ENCODE data around the gene EBLN2.

The EBLN2 gene

DNA sequence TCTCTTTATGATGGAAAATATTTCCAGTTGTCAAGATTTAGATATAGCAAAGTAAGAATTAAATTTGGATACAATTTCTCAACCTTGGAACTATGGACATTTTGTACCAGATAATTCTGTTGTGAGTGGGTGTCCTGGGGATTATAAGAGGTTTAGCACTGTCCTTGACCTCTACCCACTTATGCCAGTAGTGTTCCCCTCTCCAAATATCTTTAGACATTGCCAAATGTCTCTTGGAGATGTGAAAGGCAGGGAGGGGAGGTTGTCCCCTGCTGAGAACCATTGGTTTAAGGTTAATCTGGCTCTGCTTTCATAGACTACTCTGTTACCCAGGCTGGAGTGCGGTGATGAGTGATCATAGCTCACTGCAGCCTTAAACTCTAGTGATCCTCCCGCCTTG lies at the start of gene EBLN2:
Gene EBLN2, plus strand, starts transcription at position 244 of the 400 bp plus-strand sequence. CDS start 423 bp downstream, outside the sequence.
- no peak for DNase-seq (ENCODE audit: low read depth)

- DNase-seq (ENCODE audit: low read depth) = no peak
Measured at GRCh38 chr3:73018298-73018697, 43.2 kb upstream of the EBLN2 start.

- no peak for DNase-seq (ENCODE audit: low read depth)
Measured at GRCh38 chr3:73018790-73019441, 42.5 kb upstream of the EBLN2 start.

DNA sequence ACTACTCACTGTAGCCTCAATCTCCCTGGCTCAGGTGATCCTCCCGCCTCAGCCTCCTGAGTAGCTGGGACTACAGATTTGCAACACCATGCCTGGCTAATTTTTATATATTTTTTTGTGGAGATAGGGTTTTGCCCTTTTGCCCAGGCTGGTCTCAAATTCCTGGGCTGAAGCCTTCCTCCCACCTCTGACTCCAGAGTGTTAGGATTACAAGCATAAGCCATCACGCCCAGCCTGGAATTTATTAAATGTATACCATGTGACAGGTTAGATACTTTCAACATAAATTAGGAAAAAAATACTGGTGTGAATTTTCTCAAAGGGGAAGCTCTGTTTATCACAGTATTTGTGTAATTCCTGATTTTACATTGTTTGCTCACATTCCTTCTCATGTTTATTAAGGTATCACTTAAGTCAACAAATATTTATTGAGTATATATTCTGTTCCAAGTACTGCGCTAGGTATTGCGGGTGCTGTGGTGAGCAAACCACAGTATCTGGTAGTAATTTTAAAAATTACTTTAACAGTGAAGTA lies 40.1 kb upstream of the EBLN2 start:
- no peak for DNase-seq (ENCODE audit: low read depth)

- DNase-seq (ENCODE audit: low read depth) = no peak
Measured at GRCh38 chr3:73024836-73025235, 36.6 kb upstream of the EBLN2 start.

DNA sequence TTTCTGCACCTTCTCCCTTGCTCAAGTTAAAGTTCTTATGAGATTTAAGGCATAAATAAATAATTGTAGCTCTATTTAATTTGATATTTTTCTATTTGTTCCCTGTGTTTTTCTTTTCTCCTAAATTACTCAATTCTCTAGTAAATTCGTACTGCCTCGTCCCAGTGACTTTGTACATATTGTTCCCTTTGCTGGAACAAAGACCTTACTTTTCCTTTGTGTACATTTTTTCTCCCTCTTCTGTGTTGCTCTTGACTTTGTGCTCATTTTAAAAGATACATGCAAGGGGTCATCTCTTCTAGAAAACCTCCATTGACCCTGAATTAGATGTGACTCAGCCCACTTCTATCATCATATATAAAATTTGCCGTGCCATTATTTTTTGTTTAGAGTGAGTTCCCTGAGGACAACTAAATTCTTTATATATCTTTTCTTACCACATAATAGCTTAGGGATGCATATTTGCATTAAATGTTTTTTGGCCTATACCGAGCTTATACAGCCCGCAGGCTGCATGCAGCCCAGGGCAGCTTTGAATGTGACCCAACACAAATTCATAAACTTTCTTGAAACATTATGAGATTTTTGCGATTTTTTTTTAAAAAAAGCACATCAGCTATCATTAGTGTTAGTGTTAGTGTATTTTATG lies 35.2 kb upstream of the EBLN2 start:
- no peak for DNase-seq (ENCODE audit: low read depth)

DNA sequence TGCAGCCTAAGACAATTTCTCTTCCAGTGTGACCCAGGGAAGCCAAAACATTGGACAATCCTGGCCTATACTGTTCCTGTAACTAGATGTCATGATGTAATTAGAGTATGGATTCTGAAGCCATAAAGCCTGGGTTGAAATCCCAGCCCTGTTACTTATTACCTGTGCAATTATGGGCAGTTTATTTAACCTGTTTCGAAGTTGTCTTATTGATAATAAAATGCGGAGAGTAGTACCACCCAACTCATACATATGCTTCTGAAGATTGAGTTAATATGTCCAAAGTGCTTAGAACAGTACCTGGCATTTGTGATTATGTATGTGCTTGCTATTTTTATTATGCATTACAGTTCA lies 34.7 kb upstream of the EBLN2 start:
- no peak for DNase-seq (ENCODE audit: low read depth)

- no peak for DNase-seq (ENCODE audit: low read depth)
Measured at GRCh38 chr3:73028803-73029202, 32.7 kb upstream of the EBLN2 start.

GRCh38 chr3:73029321-73029796 lies 32.1 kb upstream of the EBLN2 start:
- peak; percentile 52 for DNase-seq (ENCODE audit: low read depth)

GRCh38 chr3:73030073-73030597 lies 31.3 kb upstream of the EBLN2 start:
- DNase-seq (ENCODE audit: low read depth) = no peak

DNA sequence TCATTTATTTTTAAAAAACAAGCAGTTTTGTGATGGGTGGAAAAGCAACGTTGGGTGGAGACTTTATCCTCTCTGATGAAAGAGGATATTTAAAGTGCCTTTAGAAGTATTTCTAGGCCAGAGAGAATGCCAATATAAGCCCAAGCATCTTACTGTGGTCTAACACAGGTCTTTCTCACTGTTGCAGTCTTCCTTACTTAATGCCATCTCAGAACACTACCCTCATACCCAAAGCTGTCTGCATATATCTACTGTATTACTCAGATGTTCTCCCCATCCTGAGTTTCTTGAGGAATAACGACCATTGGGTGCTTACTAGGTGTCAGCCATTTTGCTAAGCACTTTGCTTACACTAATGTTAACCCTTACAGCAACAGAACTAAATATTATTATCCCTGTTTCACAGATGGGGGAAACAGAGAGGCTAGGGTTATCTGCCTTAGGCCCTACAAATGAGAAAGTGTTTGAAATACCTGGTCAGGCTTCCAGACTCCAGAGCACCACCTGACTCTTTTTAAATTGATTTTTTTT lies 29.8 kb upstream of the EBLN2 start:
- no peak for DNase-seq (ENCODE audit: low read depth)

DNA sequence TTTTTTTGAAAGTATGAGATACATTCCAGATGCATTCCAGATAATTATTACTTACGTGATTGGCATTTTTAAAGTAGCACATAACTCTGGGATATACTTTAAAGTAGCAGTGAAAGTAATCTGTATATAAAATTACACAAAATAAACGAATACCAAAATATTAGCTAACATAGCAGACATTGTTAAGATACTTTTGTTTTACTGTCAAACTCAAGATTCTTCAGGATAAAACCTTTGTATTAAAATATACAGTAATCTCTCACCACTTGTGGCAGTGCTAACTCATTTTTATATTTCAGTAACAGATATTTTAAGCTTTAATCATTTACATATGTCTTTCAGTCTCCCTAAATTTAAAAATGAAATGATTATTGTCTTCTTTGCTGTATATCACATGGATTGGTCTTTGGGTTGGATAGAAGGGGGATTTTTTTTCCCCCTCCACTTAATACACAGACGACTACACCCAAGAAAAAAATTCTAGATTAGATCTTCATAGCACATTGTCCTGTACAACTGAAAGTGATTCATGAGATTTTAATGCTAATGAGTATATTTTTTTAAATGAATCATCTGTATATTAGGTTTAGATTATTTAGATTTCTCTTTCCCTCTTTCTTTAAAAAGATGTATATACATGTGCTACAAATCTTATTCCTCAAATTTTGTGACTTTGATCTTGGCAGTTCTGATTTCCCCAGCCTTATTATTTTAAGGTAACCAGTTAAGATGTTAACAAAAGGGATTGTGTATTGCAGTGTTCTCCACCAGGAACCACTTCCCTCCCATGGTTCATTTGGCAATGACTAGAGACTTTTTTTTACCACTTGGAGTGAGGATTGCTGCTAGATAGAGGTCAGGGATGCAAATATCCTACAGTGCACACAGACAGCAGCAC lies 24.5 kb upstream of the EBLN2 start:
- no peak for DNase-seq (ENCODE audit: low read depth)

DNA sequence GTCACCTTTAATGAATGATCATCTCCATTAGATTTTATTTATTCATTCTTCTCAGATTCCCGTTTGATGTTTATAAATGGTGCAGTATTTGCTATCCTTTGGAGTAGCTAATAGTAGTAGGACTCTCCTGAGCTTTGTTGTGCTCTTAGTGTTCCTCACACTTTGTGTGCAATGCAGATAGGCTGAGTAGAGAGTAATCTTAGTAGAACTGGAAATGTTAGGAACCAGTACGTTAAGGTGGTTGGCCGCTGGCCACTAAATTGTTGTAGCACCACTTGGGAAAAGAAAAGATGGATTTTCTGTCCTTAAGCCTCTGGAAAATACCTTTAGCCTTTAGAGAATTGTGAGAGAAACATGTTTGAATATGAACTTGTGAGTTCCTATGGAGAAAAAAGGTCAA lies 19.9 kb upstream of the EBLN2 start:
- DNase-seq (ENCODE audit: low read depth) = no peak

GRCh38 chr3:73043414-73043813 lies 18.0 kb upstream of the EBLN2 start:
- no peak for DNase-seq (ENCODE audit: low read depth)

GRCh38 chr3:73045391-73045790 lies 16.1 kb upstream of the EBLN2 start:
- DNase-seq (ENCODE audit: low read depth) = no peak

GRCh38 chr3:73046195-73046594 lies 15.3 kb upstream of the EBLN2 start:
- no peak for DNase-seq (ENCODE audit: low read depth)

DNA sequence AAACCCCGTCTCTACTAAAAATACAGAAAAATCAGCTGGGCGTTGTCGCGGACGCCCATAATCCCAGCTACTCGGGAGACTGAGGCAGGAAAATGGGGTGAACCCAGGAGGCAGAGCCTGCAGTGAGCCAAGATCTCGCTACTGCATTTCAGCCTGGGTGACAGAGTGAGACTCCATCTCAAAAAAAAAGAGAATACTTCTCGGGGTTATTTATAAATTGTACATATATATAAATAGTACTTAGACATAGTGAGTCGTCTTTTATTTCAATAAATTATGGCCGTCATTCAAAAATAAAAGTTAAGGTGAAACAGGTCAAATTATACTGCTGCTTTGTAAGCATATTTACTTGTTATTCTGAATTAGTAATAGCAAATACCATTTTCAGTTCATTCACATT lies 12.1 kb upstream of the EBLN2 start:
- no peak for DNase-seq (ENCODE audit: low read depth)

- DNase-seq (ENCODE audit: low read depth) = no peak
Measured at GRCh38 chr3:73052857-73053256, 8.6 kb upstream of the EBLN2 start.

DNA sequence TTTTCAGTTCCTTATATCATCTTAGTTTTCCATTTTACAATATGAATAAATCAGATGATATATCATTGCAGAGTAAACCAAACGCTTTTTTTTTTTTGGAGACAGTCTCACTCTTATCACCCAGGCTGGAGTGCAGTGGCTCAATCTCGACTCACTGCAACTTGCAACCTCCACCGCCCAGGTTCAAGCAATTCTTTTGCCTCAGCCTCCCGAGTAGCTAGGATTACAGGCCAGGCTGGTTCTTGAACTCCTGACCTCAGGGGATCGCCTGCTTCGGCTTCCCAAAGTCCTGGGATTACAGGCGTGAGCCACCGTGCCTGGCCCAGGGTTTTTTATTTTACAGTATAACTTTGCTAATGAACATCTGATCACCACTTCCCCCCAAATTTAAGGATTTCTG lies 5.9 kb upstream of the EBLN2 start:
- DNase-seq (ENCODE audit: low read depth) = no peak

- DNase-seq (ENCODE audit: low read depth) = peak; percentile 66
Measured at GRCh38 chr3:73056014-73056844, 5.2 kb upstream of the EBLN2 start.

- no peak for DNase-seq (ENCODE audit: low read depth)
Measured at GRCh38 chr3:73056845-73057150, 4.7 kb upstream of the EBLN2 start.

All from fibroblast of the conjunctiva (primary cell).